Karpas-422 (cell line): Measurements from ENCODE around the gene CRELD2. TPM values are rescaled to one million over a fixed set of nuclear protein-coding genes. Genes with fewer than 3 reads are reported as not detected.

Experiments used
- DNase-seq: peaks from one replicate; pipeline ENCODE4 v3.0.0-alpha.2; 2015
- H2AFZ ChIP-seq: fragments of 200-600 bp; sonication (generic); 2 replicates; pipeline ENCODE4 v1.6.1; 2014; ENCODE audit warnings: antibody characterized with exemption, low read length, mixed read lengths
- H3K27ac ChIP-seq: fragments of 200-600 bp; sonication (generic); 2 replicates; pipeline ENCODE4 v1.5.1; 2014; ENCODE audit warnings: mild to moderate bottlenecking, low read length, moderate library complexity
- H3K27me3 ChIP-seq: fragments of 200-600 bp; sonication (generic); 2 replicates; pipeline ENCODE4 v1.6.1; 2014; ENCODE audit warnings: low read length, mixed read lengths
- H3K36me3 ChIP-seq: fragments of 200-600 bp; sonication (generic); 2 replicates; pipeline ENCODE4 v1.6.1; 2014; ENCODE audit warnings: low read length, mixed read lengths; ENCODE audit not compliant: insufficient read depth
- H3K4me1 ChIP-seq: fragments of 200-600 bp; sonication (generic); 2 replicates; pipeline ENCODE4 v1.6.1; 2014; ENCODE audit warnings: mild to moderate bottlenecking, low read length, mixed read lengths
- H3K4me2 ChIP-seq: fragments of 200-600 bp; sonication (generic); 2 replicates; pipeline ENCODE4 v1.6.1; 2014; ENCODE audit warnings: low read length, low read depth, mild to moderate bottlenecking; ENCODE audit not compliant: poor library complexity, severe bottlenecking
- H3K4me3 ChIP-seq: fragments of 200-600 bp; sonication (generic); 2 replicates; pipeline ENCODE4 v1.5.1; 2014; ENCODE audit warnings: mild to moderate bottlenecking, antibody characterized with exemption, low read length, mixed read lengths
- H3K79me2 ChIP-seq: fragments of 200-600 bp; sonication (generic); 2 replicates; pipeline ENCODE4 v1.6.1; 2014; ENCODE audit warnings: mild to moderate bottlenecking, low read length, mixed read lengths
- H3K9ac ChIP-seq: fragments of 200-600 bp; sonication (generic); 2 replicates; pipeline ENCODE4 v1.6.0; 2014; ENCODE audit warnings: low read length
- H3K9me2 ChIP-seq: fragments of 200-600 bp; sonication (generic), shearing (Covaris generic); replicated peaks from 2 replicates; pipeline ENCODE4 v1.6.0; 2014; ENCODE audit warnings: mild to moderate bottlenecking, low read length, moderate library complexity; ENCODE audit not compliant: insufficient read depth
- H3K9me3 ChIP-seq: fragments of 300-700, 200-600 bp; sonication (generic); 2 replicates; pipeline ENCODE4 v1.6.1; 2014; ENCODE audit warnings: low read length, mixed read lengths
- H4K20me1 ChIP-seq: fragments of 200-600 bp; sonication (generic); 2 replicates; pipeline ENCODE4 v1.6.1; 2014; ENCODE audit warnings: mild to moderate bottlenecking, antibody characterized with exemption, low read length, low read depth; ENCODE audit not compliant: insufficient read depth
- total RNA-seq: library from RNA; depleted of rRNA; stranded (reverse); fragments of >200 nt; shearing (Covaris generic); gene quantifications from 2 replicates; pipeline ENCODE4 v1.2.3, GENCODE V29; 2014; ENCODE audit warnings: low replicate concordance

Gene CRELD2
- total RNA-seq, 1 experiment from 2014 or later, result 12.7 TPM

DNA sequence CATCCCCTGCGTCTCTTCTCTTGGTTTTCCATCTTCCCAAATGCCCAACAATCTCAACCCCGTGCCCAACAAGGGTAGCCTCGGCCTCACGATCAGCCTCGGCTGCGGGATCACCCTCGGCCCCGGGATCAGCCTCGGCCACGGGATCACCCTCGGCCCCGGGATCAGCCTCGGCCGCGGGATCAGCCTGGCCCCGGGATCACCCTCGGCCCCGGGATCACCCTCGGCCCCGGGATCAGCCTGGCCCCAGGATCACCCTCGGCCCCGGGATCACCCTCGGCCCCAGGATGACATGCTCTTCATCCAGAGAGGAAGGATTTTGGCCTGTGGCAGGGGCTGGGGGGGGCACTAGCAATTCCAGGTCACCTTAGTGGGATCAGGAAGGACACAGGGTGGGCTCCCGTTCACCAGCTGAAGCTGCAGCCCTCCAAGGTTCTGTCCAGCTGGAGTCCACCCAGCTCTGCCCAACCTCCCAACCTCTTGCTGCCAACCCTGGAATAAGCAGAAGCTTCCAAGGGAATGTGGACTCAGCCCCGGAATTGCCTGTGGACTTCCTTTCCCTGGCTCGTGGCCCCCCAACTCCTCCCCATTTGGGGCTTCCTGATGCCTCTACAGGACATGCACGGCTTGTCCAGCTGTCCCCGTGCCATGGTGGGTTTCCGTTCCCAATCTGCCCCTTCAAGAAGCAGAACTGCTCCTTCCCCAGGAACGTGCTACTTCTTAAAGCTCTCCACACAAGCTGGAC is 6.4 kb upstream of the CRELD2 start:
- Histone ChIP-seq H3K9ac (no peak overlapping the region), H4K20me1 (no peaks in the 10 kb centered on the region), H3K9me3 (no peaks in the 10 kb centered on the region), H3K4me2 (no peak overlapping the region), H3K9me2 (no peaks in the 10 kb centered on the region), H3K27me3 (no peaks in the 10 kb centered on the region), H3K4me3 (no peak overlapping the region), H2AFZ (no peak overlapping the region), H3K4me1 (peaks cover 2% of the 10 kb centered on the region), H3K36me3 (no peaks in the 10 kb centered on the region), H3K79me2 (peaks cover 6% of the 10 kb centered on the region), H3K27ac (no peak overlapping the region)
- no peak for DNase-seq

DNA sequence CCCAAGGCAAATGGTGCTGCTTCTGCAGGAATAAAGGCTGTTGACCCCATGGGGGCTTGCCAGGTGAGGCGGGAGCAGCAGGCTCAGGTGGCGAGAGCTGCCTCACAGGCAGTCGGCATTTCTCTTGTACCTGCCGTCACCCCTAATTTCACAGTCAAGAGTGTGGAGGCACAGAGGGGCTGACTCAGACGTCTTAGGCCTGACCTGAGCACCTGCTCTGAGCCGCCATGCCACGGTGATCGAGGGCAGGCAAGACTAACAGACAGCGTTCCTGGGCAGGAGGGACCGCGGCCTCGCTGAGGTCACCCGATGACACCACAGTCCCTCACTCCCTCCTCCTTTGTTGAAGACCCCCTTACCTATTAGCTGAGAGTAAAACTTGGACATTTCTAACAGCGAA is 5.4 kb upstream of the CRELD2 start:
- Histone ChIP-seq H3K27me3 (no peaks in the 10 kb centered on the region), H2AFZ (no peak overlapping the region), H3K4me2 (no peak overlapping the region), H3K79me2 (peaks cover 14% of the 10 kb centered on the region), H3K36me3 (no peaks in the 10 kb centered on the region), H3K4me3 (no peak overlapping the region), H3K9me2 (no peaks in the 10 kb centered on the region), H3K9me3 (no peaks in the 10 kb centered on the region), H4K20me1 (no peaks in the 10 kb centered on the region), H3K4me1 (peaks cover 9% of the 10 kb centered on the region), H3K27ac (no peak overlapping the region), H3K9ac (no peak overlapping the region)
- no peak for DNase-seq

DNA sequence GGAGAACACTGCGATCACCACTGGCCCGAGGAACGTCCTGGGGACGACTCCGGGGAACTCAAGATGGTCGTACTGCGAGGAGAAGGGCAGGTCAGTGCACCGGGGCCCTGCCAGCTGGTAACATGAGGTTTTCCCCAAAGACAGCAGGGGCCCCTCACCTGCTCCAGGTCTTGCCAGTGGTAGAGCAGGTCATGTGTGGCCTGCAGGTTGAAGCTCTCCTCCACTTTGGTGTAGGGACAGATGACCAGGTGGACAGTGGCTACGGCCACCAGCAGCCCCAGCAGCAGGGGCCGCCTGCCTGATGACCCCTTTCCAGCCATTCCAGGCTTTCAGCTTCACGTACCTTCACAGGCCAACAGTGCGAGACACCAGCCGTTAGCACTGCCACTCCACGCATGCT is 5.0 kb upstream of the CRELD2 start:
- peaks cover 14% of the 10 kb centered on the region for H3K79me2 ChIP-seq
- H3K4me1 ChIP-seq, result peaks cover 9% of the 10 kb centered on the region
- H3K9me2 ChIP-seq, result no peaks in the 10 kb centered on the region
- H3K27me3 ChIP-seq, result no peaks in the 10 kb centered on the region
- H2AFZ ChIP-seq, result no peak overlapping the region
- H3K9ac ChIP-seq, result no peak overlapping the region
- H3K4me2 ChIP-seq, result no peak overlapping the region
- H3K4me3 ChIP-seq, result no peak overlapping the region
- H3K36me3 ChIP-seq, result no peaks in the 10 kb centered on the region
- DNase-seq, result no peak
- no peaks in the 10 kb centered on the region for H4K20me1 ChIP-seq
- no peak overlapping the region for H3K27ac ChIP-seq
- H3K9me3 ChIP-seq, result no peaks in the 10 kb centered on the region

DNA sequence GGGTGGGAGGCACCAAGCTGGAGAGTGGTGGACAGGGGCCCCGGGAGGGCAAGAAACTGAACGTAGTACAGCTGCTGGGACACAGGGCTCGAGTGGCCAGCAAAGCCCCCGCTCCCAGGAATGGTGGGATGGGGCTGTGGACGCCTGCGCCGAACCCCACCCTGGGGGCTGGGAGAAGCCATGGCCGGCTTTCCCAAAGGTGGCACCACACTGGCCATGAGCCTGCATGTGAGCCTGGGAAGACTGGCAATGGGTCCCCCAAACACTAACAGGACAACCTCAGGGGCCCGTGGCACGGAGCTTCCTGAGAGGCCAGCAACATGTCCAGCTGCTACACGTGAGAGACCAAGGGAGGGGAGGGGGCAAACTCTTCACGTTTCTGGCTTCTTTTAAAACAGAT is 4.2 kb upstream of the CRELD2 start:
- peaks cover 14% of the 10 kb centered on the region for H3K79me2 ChIP-seq
- H3K9me3 ChIP-seq, result no peaks in the 10 kb centered on the region
- no peak overlapping the region for H2AFZ ChIP-seq
- H3K4me3 ChIP-seq, result no peak overlapping the region
- H3K36me3 ChIP-seq, result no peaks in the 10 kb centered on the region
- peaks cover 14% of the 10 kb centered on the region for H3K4me1 ChIP-seq
- no peak overlapping the region for H3K27ac ChIP-seq
- H3K27me3 ChIP-seq, result no peaks in the 10 kb centered on the region
- no peak for DNase-seq
- H3K9ac ChIP-seq, result no peak overlapping the region
- H4K20me1 ChIP-seq, result no peaks in the 10 kb centered on the region
- no peaks in the 10 kb centered on the region for H3K9me2 ChIP-seq
- no peak overlapping the region for H3K4me2 ChIP-seq

DNA sequence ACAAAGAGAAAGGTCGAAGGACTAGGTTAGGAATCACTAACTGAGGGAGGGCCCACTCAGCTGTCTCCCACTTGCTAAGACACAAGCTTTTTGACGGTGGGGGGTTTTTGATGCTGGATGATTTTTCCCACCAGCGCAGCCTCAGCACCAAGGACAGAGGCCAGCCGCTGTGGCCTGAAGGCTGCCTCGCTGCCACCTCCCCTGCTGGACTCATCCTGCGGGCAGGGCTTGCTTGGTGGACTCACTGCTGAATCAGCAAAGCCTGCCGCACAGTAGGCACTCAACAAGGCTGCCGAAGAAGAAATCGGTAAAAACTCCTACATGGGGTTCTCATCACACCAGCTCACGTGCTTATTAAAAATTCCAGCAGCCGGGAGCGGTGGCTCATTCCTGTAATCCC is 2.8 kb upstream of the CRELD2 start:
- Histone ChIP-seq H3K9ac (no peak overlapping the region), H3K27ac (no peak overlapping the region), H3K4me2 (no peak overlapping the region), H3K4me1 (peaks cover 18% of the 10 kb centered on the region), H3K4me3 (no peak overlapping the region), H3K9me3 (no peaks in the 10 kb centered on the region), H3K36me3 (no peaks in the 10 kb centered on the region), H3K9me2 (no peaks in the 10 kb centered on the region), H4K20me1 (no peaks in the 10 kb centered on the region), H2AFZ (no peak overlapping the region), H3K79me2 (peaks cover 14% of the 10 kb centered on the region), H3K27me3 (no peaks in the 10 kb centered on the region)
- DNase-seq, result no peak

DNA sequence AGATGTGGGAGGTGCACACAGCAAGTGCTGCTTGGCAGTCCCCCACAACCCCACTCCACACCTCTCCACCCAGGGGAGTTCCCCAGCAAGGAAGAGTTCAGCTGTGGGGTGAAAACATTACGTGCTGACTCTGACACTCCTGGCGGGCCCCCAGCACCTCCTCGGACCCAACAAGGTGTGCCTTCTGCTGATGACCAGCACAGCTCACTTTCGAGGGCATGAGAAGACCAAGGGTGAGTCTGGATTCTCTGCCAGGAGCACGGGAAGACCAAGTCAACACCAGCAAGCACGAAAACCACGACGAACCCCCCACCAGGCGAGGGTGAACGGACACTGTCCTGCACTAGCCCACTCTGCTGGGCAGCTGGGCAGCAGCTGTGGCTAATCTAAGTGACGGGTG is 1.6 kb upstream of the CRELD2 start:
- peak overlapping the region; percentile 99 for H3K4me2 ChIP-seq
- H4K20me1 ChIP-seq, result no peaks in the 10 kb centered on the region
- H3K9me3 ChIP-seq, result no peaks in the 10 kb centered on the region
- H3K9ac ChIP-seq, result peak overlapping the region; percentile 71; the same call in 1 of the 2 replicates
- no peak overlapping the region for H3K27ac ChIP-seq
- peaks cover 14% of the 10 kb centered on the region for H3K79me2 ChIP-seq
- no peaks in the 10 kb centered on the region for H3K27me3 ChIP-seq
- H3K9me2 ChIP-seq, result no peaks in the 10 kb centered on the region
- H3K36me3 ChIP-seq, result no peaks in the 10 kb centered on the region
- DNase-seq, result no peak
- H3K4me3 ChIP-seq, result peak overlapping the region; percentile 96; the same call in 1 of the 2 replicates
- peaks cover 18% of the 10 kb centered on the region for H3K4me1 ChIP-seq
- H2AFZ ChIP-seq, result no peak overlapping the region

DNA sequence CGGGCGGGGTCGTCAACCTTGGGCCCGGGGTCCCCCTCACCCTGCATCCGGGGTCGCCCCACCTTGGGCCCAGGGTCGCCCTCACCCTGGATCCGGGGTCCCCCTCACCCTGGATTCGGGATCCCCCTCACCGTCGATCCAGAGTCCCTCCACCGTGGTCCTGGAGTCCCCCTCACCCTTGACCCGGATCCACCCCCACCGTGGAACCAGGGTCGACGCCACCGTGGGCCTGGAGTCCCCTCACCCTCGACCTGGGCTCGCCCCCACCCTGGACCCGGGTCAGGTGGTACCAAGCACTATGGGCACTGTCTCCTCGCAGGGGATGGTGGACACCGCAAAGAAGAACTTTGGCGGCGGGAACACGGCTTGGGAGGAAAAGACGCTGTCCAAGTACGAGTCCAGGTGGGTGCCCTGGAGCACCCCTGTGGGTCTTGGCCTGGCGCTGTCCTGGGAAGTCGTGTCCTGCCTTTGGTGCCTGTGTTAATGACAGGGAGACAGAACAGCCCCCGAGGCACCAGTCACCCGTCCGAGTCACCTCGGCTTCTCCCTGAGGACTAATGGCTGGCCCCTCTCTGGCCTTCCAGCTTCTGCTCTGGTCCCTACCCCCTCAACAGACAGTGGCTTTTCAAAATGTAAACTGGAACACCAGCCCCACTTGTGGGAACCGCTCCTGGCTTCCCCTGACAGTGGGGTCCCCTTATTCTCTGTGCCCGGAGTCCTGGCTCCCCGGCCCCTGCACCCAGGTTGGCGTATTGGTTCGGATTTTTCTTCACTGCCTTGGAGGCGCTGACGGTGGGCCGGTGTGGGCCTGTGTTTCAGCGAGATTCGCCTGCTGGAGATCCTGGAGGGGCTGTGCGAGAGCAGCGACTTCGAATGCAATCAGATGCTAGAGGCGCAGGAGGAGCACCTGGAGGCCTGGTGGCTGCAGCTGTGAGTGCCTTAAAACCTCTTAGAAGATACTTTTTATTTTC is 762 bp downstream of the CRELD2 start:
- Histone ChIP-seq H3K4me3 (peak overlapping the region; percentile 96), H4K20me1 (no peaks in the 10 kb centered on the region), H3K4me1 (peaks cover 18% of the 10 kb centered on the region), H2AFZ (no peak overlapping the region), H3K36me3 (no peaks in the 10 kb centered on the region), H3K9me2 (no peaks in the 10 kb centered on the region), H3K9ac (peak overlapping the region; percentile 77), H3K27ac (no peak overlapping the region), H3K79me2 (peaks cover 14% of the 10 kb centered on the region), H3K4me2 (peak overlapping the region; percentile 99), H3K9me3 (no peaks in the 10 kb centered on the region), H3K27me3 (no peaks in the 10 kb centered on the region)
- DNase-seq, result no peak

DNA sequence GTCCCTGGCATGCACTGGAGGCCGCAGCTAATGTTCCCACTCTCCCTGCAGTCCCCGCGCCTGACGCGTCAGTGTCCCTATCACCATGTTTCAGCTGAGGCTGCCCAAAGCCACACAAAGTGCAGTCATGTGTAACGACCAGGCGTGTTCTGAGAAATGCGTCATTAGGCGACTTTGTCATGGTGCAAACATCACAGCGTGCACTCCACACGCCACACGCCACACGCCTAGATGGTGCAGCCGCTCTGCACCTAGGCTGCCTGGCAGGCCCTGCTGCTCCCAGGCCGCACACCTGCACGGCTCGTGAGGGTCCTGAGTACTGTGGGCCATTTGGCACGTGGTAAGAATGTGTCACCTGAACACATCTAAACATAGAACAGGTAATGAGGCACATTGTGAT is 2.4 kb downstream of the CRELD2 start:
- no peaks in the 10 kb centered on the region for H3K27me3 ChIP-seq
- no peaks in the 10 kb centered on the region for H4K20me1 ChIP-seq
- H3K4me3 ChIP-seq, result no peak overlapping the region
- peaks cover 14% of the 10 kb centered on the region for H3K79me2 ChIP-seq
- DNase-seq, result no peak
- no peak overlapping the region for H3K9ac ChIP-seq
- no peaks in the 10 kb centered on the region for H3K9me2 ChIP-seq
- H3K4me1 ChIP-seq, result peaks cover 28% of the 10 kb centered on the region
- H2AFZ ChIP-seq, result no peak overlapping the region
- H3K4me2 ChIP-seq, result no peak overlapping the region
- H3K9me3 ChIP-seq, result no peaks in the 10 kb centered on the region
- H3K27ac ChIP-seq, result no peak overlapping the region
- H3K36me3 ChIP-seq, result no peaks in the 10 kb centered on the region
